SKM-1 (cell line): ENCODE measurements around the gene YJEFN3.
A peak's percentile ranks its signal among the peaks of the same experiment; 100 is the strongest.

Source experiments
- DNase-seq: peaks from one replicate; lab custom pipeline; 2025; ENCODE audit not compliant: unreplicated experiment; lab: John Stamatoyannopoulos, UW

The YJEFN3 gene, protein sequence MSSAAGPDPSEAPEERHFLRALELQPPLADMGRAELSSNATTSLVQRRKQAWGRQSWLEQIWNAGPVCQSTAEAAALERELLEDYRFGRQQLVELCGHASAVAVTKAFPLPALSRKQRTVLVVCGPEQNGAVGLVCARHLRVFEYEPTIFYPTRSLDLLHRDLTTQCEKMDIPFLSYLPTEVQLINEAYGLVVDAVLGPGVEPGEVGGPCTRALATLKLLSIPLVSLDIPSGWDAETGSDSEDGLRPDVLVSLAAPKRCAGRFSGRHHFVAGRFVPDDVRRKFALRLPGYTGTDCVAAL

DNA sequence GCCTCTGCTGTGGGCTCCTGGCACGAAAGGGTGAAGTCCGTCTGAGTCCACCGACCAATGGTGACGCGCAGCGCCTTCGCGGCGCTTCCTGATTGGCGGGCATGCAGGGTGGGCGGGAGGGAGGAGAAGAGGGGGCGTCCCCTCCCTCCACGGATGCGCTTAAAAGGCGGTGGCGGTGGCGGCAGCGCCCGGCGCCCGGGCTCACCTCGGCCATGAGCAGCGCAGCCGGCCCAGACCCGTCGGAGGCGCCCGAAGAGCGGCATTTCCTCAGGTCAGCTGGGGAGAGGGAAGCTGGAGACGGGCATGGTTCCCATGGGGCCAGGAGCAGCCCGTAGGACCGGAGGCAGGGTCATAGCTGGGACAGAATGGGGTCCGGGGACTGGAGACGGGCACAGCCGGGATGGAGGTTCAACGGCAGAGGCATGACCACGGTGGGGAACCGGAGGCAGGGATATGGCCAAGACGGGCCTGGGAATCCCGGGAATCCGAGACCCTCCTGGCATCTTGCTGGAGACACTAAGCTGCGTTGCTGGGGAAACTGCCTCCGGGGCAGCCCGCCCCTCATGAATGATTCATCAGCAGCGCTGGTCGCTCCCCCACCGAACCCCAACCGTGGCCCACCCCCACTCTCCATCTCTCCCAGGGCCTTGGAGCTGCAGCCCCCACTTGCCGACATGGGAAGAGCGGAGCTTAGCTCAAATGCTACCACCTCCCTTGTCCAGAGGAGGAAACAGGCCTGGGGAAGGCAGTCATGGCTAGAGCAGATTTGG, at the start of gene YJEFN3:
Gene YJEFN3, plus strand, starts transcription at position 191 of the 770 bp plus-strand sequence. Its CDS starts 22 bp downstream, at position 213.
- DNase-seq: no peak

DNA sequence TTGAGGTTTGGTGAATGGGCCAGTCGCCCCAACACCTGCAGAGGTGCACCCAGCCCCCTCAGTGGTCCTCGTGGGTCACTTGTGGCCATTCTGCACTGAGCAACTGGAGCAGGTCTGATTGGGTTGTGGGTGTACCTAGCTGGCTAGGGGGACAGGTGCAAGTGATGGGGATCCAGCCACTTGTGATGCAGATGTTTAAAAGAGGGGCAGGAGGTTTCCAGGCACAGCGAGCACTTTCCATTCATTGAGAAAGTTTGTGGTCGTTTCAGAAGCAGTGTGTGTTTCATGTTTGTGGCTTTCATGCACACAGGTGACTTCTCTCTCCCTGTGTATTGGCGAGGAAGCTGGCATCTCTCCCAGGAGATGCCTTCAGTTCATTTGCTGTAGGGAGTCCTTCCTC, 48.0 kb upstream of the YJEFN3 start:
- no peak for DNase-seq

DNA sequence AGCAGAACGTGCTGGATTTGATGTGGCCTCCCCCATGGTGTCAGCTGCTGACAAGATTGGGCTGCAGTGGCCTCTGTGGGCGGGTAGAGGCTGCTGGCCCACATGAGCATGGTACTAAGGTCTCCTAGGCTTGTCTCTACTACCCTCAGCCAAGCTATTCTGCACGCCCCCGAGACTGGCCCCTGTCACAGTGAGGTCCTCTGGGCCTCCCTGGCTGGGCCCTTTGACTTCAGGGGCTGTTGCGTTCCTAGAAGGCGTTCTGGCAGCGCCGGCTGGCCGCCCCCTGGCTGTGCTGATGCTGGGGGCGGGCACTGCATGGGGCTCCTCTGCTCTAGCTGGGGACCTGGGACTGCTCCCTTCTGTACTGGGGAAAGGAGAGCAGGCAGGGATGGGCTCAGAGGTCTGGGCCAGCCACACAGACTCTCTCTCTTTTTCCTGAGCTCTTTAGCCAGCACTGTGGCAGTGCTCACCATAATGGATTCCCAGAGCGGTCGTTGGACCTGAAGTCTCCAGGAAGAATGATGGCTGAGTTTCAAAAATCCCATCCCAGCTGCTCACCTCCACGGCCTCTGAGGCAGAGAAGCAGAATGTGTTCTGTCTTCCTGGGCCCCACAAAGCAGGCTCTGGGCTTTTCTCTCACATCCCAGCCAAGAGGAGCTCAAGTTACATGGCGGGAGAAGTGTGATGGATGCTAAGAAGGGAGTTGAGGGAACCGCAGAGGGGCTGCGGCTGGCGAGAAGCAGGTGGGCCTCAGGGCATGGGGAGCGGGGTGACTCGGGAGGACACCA, 45.7 kb upstream of the YJEFN3 start:
- no peak for DNase-seq

DNA sequence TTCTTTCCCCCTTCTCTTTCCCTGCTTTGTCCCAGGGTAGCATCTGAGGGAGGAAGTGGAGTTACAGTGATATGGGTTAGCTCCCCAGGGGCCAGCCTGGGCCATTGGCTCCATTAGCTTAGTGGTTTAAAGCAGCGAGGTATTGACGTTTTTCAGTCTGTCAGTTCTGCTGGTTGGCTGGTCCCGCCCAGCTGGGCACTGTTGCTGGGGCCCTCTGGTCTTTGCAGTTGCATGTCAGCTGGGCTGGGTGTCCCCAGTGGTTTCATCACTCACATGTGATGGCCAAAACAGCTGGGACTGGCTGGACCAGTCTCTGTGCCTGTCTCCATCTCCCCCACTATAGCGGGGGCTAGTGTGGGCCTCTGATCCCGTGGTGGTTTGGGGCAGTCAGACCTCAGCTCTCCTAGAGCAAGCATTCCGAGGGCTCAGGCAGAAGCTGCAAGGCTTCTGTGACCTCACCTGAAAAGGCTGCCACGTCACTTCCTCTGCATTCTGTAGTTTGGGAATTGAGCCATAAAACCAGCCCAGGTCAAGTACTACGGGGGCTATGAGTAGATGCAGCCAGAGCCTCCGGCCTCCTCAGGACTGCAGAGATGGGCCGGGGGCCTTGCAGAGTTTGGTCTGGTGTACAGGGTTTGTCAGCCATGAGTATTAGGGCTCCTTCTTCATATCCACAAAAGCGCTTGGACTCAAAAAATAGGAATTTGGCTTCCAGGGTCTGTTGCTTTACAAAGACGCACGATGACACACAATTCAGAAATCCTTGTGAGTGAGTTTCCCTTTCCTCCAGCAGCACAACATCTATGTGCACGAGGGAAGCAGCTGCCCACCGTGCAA, 43.3 kb upstream of the YJEFN3 start:
- no peak for DNase-seq

DNA sequence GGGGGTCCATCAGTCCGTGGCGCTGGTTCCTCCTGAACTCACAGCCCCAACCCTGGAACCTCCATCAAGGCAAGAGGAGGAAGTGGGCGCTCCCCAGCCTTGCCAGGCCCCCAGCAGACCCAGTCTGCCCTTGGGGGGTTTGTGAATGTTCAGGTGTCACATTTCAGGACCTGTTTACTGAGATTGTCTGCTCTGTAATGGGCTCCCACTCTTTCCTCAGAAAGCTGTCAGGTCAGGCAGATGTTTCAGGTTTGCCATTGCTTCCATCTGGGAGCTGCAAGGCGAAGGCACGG, 42.8 kb upstream of the YJEFN3 start:
- DNase-seq: no peak

DNA sequence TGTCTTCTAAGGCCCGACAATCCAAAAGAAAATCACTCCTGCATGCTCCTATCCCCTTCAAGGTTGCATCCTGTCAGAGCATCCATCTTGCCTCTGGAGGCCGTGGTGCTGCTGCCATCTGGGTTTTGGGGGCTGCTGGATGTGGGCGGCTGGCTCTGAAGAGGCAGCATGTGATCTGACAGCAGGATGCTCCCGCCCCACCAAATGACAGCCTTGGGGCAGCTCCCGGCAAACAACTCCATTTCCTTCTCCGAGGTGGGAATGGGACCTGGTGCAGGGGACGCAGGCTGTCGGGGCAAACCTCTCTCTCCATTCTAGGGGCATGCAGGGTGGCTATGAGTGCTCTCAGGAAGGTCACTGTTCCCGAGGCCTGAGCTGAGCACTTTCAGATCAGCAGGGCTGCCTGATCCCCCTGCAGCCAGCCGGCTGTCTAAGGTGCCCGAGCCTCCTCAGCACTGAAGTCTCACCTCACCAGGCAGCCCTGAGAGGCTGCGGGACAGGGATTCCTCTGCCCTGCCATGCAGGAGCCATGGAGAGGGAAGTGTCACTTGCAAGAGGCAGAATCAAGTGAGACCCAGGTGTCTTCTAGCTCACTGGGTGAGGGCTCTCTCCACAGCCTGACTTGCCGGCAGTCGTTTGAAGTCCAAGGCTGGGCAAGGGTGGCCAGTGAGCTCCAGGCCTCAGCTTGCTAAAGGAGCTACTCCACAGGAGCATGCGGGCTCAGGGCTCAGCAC, 42.2 kb upstream of the YJEFN3 start:
- no peak for DNase-seq

DNA sequence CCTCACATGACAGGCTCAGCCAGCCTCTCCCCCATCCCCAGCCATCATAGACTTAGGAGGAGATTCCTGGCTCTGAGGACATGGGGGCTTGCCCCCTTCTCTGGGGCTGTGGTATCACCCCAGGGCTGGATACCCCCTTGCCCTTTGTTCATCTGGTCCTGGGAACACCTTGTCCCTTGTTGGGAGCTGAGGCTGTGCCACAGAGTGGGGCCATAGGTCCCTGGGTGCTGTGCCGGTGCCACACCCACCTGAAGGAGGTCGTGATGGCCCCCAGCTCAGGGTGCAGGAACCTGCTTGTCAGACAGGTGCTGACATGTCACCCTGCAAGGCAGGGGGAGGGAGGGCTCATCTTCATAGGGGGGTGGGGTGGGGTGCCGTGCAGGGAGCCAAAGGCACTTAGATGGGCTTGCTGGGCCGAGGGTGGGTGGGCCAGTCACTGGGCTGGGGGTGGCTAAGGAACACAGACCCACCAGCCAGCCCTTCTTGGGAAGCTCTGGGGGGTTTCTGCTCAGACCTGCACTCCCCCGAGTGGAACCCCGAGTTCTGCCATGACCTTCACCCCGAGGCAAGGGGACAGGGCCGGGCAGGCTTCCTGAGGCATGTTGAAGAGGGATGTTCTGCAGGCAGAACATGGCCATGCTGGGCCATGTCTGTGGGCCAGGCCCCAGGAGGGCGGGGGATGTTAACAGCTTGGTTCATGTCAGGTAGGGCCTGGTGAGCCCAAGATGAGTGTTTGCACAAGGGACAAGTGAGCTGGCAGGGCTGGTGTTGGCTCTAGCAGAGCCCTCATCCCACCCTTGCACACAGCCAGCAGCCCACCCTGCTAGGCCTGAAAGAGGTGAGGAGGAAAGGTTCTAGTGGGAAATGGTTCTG, 41.4 kb upstream of the YJEFN3 start:
- DNase-seq: no peak

DNA sequence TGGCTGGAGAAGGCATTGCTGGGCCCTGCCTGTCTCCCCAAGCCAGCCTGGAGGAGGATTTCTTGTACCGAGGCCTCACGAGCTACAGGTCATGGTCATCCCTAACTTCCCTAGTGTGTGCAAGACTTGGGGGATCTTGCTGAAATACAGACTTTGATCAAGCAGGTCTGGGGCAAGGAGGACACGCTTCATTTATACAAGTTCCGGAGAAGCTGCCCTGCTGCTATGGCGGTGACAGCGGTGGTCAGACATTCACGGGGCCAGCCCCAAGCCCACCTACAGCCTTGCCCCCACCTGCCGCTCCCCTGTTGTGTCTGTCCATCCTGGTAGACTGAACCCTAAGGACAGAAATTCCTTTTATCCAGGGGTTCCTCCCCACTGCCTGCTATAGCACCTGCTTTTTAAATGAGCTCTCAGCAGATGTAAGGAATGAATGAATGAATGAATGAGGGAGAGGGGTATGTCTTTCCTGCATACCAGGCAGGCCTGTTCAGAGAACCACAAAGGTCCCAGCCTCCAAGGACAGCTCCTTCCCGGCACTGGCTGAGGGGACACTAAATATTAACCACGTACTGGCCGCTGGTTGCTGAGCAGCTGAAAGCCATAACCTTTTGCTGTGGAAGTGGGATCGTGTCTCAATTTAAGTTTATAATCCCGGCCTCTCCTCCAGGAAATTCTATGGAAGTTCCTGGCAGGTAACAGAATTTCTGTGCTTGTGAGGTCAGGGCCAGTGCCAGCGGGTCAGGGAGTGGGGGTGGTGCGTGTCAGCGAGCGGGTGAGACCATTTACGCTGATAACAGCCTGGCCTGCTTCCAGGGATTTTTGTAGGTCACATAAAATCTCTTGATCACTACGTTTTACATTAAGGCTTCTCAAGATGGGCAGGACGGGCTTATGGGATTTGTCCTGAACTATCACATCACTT, 40.5 kb upstream of the YJEFN3 start:
- no peak for DNase-seq

DNA sequence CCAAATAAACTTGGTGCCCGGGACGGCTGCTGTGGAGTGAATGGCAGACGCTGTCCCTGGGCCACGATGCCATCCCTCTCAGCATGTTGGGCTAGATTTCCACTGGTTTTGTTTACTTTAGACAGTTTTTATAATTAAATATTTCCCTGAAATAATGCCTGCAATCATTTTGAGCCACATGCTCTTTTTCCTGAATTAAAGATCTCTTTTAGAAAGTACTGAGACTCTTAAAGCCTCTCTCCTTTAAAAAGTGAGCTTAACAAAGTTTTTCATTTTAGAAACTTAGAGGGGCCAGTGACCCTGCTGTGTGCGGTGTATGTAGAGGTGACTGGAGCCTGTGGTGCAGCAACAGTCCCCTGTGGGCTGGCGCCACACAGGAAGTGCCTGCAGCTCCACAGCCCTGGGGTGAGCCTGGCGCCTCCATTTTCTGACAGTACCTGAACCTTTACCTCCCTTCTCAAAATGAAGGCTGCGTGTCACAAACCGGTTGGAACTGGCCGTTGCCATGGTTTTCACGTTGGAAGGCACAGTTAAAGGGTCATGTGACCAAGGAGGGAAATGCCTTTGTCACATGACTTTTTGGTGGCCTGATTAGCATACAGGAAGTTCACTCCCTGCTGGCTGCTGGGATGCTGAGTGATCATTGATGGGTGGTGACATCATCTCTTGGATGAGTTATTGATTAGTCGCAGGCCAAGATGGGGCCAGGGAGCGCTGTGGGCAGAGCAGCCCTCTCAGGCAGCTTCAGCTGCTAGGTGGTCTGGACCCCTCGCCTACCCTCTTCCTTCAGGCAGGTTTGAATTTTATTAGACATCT, 39.6 kb upstream of the YJEFN3 start:
- no peak for DNase-seq

DNA sequence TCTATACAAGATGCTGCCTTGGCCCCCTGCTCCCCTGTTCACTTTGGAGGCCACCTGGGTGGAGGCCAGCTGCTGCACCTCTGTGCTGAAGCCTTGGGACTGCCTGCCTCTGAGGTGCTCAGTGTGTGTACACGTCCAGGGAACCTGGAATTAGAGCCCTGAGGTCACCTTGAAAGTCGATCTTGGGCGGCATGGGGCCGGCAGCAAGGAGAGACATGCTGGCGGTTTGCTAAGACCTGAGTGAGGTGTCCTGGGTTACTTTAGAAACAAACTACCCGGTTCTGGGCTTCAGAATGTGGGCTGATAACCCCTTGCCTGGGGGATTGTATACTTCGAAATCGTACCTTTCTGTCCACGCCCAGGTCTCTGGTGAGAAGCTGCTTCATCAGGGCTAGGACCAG, 38.9 kb upstream of the YJEFN3 start:
- no peak for DNase-seq

DNA sequence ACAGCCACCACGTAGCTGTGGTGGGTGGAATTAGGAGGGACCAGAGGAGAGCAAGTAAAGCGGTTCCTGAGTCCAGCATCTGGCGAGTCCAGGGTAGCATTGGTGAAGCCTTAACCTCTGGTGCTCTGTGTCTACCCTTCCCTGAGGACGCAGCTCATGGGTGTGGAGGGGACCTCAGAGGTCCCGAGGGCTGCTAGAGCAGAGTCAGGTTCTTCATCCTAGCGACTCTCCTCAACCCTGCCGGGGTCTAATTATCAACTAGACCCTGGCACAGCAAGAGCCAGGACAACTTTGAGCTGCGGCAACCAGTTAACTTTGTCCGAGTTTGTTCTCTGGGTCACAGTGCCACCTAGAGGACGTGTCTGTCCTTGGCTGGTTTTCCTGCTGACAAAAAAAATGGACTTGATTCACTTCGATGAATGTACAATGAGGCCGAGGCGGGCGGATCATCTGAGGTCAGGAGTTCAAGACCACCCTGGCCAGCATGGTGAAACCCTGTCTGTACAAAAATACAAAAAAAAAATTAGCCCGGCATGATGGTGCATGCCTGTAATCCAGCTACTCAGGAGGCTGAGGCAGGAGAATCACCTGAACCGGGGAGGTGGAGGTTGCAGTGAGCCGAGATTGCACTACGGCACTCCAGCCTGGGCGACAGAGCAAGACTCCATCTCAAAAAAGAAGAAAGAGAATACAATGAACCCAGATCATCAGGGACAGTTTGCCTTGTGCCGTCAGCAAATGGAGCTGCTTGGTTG, 38.3 kb upstream of the YJEFN3 start:
- DNase-seq: peak; percentile 11

DNA sequence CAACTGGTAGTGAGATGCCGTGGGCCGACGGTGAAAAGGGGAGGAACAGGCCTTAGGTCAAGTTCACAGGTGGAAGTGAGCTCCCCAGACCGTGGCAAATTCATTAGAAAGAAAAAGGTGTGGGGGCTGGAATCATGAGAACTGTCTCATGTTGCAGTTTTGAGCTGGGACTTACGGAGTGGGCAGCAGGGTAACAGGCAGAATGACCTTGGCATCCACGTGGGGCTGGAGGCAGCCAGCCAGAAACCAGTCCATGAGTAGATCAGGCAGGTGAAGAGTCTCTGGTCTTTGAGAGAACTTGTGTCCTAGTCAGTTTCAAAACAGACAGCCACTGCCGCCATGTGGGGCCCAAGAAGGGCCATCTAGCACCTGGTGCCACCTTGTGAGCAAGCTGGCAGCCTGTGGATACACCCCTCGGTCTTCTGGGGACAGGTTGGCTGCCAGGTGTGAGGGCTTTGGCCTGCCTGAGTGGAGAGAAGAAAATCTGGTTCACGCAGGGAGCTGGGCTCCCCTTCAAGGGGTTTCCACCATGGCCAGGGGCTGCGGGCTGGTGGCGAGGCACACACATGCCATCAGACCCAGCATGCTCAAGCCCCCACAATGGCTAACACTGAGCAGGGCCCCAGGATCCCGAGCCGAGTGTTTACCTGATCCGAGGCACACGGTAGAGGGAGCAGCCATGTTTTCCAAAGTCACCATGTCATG, 37.2 kb upstream of the YJEFN3 start:
- no peak for DNase-seq

DNA sequence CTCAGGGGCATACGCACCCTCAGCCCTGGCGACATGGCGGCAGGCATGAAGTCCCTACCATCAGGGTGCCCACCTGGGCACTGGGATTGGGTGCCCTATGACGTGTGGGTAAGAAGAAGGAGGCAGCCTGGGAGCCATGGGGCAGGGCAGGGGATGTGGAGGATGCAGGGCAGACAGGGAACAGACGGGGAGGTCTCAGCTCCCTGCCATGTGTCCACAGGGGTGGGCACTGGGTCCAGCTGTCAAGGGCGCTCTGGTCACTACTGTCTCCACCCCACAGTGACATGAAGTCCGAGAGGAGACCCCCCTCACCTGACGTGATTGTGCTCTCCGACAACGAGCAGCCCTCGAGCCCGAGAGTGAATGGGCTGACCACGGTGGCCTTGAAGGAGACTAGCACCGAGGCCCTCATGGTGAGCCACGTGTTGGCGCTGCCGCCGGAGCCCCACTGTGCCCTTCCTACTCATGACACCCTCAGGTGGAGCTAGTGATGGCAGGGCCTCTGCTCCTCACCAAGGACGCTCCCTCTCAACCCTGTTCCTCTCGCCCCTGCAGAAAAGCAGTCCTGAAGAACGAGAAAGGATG, 36.6 kb upstream of the YJEFN3 start:
- DNase-seq: no peak

DNA sequence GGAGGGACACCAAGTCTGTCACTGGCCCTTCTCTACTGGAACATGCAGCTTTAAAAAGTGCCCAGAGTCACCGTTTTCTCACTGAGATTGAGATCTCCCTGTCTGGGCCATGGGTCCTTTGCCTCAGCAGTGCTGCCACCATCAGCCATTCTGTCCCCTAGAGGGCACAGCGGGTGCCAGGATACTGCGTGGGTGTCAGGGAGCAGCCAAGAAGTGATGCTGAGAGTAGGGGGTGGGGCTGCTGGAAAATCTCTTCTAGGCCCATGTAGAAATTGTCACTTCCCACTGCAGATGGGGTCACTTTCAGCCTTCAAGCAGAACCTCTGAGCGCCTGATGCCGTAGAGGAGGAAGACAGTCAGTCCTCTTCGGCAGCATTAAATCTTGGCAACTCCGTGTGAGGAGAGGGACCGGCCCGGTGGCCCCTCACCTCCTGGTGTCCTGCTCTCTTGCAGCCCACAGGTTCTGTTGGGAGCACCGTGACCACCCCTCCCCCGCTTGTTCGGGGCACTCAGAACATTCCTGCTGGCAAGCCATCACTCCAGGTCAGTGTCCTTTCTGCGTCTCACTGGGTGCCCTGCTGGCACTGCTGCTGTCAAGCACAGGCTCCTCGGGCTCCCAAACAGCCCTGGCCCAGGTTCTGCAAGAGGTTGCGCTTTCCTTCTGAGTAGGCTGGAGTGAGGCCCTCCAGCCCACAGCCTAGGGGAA, 34.7 kb upstream of the YJEFN3 start:
- DNase-seq: no peak
